Astrocyte of the spinal cord (primary cell): Measurements from ENCODE around the gene HMGXB3.
"Not testable (repeated sequence)": the region's sequence is repeated elsewhere in the genome, so short reads cannot be mapped to it uniquely, and the experiment has no call there.

ENCODE experiments used
- DNase-seq: peaks from one replicate; pipeline ENCODE4 v3.0.0; 2011; ENCODE audit warnings: low read depth, low spot score
- H3K4me3 ChIP-seq: 2 replicates; pipeline ENCODE4 v1.5.1; 2011; ENCODE audit warnings: low read depth, mild to moderate bottlenecking, low read length, moderate library complexity
- in situ Hi-C: cut with HindIII; loops from 2 replicates; pipeline ENCODE4 v1.10.0; 2017; ENCODE audit warnings: low sequenced_read_pairs
- TF ChIP-seq, protein P1 (sequence below): IDR thresholded peaks from 2 replicates; pipeline ENCODE4 v1.5.1; 2012; ENCODE audit warnings: low read depth, mild to moderate bottlenecking, low read length, inconsistent platforms

Gene HMGXB3

DNA sequence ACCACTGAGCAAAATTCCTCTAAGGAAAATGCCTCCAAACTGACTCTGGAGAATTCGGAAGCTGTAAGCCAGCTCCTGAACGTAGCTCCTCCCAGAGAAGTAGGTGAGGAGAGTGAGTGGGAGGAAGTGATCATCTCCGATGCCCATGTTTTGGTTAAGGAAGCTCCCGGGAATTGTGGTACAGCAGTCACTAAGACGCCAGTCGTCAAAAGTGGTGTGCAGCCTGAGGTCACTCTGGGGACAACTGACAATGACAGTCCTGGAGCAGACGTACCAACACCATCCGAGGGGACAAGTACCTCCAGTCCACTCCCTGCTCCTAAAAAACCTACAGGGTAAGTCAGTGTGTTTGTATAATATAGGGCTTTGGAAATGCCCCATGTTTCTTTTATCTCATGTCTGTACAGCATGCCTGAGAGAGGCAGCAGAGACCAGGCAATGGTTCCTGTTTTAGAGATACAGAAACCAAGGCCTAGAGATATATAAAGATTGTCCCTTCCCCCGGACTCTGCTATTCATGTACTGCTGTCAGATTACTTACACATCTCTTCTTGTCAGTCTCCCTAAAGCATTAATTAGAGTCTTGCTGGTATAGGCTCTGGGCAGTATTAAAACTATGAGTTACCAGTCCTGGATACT is 23.9 kb downstream of the HMGXB3 start:
- in situ Hi-C loops = no loop called here
- TF ChIP-seq, protein P1, sequence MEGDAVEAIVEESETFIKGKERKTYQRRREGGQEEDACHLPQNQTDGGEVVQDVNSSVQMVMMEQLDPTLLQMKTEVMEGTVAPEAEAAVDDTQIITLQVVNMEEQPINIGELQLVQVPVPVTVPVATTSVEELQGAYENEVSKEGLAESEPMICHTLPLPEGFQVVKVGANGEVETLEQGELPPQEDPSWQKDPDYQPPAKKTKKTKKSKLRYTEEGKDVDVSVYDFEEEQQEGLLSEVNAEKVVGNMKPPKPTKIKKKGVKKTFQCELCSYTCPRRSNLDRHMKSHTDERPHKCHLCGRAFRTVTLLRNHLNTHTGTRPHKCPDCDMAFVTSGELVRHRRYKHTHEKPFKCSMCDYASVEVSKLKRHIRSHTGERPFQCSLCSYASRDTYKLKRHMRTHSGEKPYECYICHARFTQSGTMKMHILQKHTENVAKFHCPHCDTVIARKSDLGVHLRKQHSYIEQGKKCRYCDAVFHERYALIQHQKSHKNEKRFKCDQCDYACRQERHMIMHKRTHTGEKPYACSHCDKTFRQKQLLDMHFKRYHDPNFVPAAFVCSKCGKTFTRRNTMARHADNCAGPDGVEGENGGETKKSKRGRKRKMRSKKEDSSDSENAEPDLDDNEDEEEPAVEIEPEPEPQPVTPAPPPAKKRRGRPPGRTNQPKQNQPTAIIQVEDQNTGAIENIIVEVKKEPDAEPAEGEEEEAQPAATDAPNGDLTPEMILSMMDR = no peak
- DNase-seq = no peak
- H3K4me3 ChIP-seq = no peak overlapping the region

DNA sequence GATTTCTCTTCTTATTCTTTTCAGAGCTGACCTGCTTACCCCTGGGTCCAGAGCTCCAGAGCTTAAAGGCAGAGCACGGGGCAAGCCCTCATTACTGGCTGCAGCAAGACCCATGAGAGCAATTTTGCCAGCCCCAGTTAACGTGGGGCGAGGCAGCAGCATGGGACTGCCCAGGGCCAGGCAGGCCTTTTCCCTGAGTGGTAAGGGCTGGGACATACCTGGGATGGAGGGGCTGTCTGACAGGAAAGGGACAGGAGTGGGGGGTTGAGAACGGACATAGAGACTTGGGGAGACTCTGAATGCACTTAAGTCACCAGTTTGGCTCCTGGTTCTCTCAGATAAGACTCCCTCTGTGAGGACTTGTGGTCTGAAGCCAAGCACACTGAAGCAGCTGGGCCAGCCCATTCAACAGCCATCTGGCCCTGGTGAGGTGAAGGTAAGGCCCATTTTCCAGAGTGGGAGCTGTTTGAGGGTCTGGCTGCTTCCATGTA is 26.2 kb downstream of the HMGXB3 start:
- no peak overlapping the region for H3K4me3 ChIP-seq
- in situ Hi-C loops = no loop called here
- TF ChIP-seq, protein P1 = no peak
- no peak for DNase-seq

DNA sequence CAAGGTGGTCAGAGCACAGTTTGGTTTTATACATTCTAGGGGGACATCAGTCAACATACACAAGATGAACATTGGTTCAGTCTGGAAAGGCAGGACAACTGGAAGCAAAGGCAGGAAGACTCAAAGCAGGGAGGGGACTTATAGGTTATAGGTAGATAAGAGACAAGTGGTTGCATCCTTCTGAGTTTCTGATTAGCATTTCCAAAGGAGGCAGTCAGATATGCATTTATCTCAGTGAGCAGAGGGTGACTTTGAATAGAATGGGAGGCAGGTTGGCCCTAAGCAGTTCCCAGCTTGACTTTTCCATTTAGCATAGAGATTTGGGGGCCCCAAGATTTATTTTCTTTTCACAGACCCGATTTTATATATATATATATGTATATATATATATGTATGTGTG is 27.5 kb downstream of the HMGXB3 start:
- DNase-seq, in situ Hi-C loops, H3K4me3 ChIP-seq: not testable (repeated sequence)

DNA sequence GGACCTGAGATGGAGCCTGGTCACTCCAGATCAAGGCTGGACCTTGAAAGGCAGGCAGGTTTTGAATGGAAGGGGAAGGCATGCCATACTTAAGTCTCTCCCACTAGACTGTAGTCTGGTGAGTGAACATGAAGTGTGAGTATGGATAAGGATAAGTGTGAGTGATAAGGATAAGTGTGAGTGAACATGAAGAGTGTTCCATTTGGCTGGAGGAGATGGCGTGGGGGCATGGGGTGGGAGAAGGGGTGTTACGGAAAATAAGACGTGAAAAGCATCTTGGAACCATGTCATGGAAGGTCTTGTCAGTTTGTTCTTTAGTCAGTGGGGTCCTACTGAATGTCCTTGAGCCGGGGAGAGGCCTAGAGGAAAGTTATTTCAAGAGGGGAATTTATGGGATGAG is 32.8 kb downstream of the HMGXB3 start:
- H3K4me3 ChIP-seq = no peak overlapping the region
- in situ Hi-C loops = no loop called here
- TF ChIP-seq, protein P1 = no peak
- no peak for DNase-seq

DNA sequence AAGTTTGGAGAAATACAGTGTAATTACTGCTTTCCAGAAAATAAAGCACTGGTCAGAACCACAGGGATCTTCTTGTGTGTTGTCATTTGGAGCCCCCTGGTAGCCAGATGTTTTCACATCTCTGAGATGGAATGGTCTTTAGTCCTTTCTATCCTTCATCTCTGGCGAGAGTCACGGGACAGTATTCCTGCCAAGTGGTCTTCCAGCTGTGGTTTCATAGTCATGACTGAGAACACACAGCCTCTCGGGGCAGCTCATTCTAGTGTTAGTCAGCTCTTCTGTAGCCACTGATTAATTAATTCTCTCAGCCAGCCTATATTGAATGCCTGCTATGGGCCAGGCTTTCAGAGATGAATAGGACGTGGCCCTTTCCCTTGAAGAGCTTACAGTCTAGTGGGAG is 34.1 kb downstream of the HMGXB3 start:
- no peak overlapping the region for H3K4me3 ChIP-seq
- TF ChIP-seq, protein P1 = no peak
- in situ Hi-C loops = no loop called here
- DNase-seq = peak; percentile 89

DNA sequence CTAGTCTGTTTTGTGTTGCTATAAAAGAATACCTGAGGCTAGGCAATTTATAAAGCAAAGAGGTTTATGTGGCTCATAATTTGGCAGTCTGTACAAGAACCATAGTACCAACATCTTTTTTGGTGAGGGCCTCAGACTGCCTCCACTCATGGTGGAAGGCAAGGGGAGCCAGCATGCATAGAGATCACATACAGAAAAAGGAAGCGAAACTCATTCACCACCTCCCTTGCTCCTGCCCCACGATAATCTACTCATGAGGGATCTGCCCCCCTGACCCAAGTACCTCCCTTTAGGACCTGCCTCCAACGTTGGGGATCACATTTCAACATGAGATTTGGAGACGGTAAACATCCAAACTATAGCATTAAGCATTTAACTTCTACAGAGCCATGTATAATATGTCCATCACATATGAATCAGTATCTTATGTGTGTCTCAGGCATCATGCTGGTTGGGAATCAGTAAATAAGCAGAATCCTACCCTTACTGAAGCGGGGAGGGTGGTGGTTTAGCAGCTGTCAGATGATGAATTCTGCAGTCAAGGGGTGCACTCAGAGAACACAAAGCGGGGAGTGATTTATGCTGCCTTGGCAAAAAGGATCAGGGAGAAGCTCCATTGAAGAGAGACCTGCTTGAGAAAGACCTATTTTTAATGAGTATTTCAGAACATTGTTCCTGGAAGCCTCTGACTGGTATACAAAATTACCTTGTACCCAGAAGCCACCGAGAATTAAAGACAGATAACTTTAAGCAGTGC is 34.8 kb downstream of the HMGXB3 start:
- TF ChIP-seq, protein P1 = no peak

DNA sequence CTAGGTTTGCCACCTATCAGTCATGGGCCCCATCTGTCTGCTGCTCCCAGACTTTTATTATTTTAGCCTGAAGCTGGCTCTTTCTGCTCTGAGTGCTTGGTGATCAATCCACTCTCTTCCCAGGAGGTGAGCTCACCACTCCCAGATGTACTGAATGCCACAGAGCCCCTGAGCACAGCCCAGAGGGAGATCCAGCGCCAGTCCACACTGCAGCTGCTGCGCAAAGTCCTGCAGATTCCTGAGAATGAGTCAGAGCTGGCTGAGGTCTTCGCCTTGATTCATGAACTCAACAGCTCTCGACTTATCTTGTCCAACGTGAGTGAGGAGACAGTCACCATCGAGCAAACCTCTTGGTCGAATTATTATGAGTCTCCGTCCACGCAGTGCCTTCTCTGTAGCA is 36.0 kb downstream of the HMGXB3 start:
- in situ Hi-C loops = no loop called here
- no peak overlapping the region for H3K4me3 ChIP-seq
- TF ChIP-seq, protein P1 = no peak
- peak; percentile 97 for DNase-seq

More for the DNA sequence above, 34.8 kb downstream of the HMGXB3 start:
- no peak for DNase-seq
- no peak overlapping the region for H3K4me3 ChIP-seq
- in situ Hi-C loops = no loop called here
